ENCODE data around the gene ZNF350. TPM values are rescaled to one million over a fixed set of nuclear protein-coding genes. Genes with fewer than 3 reads are reported as not detected.

The ZNF350 gene
- total and polyA plus RNA-seq, 10 donors, result 7.9 to 26.0 (median 19.2) TPM

GRCh38 chr19:52020506-52020905 lies 33.9 kb upstream of the ZNF350 start:
- 94 to 98% (median 96%) methylated on average over 4 of the region's 4 CpGs for WGBS, 5 donors
- Histone ChIP-seq H3K4me1 (no peaks in the 10 kb centered on the region), H3K27me3 (replicated peaks in 1 of 7) (no peaks in the 10 kb centered on the region), H3K36me3 (peaks cover 35 to 100% (median 100%) of the 10 kb centered on the region in 6 donors), H3K9me3 (peaks cover 22 to 100% (median 100%) of the 10 kb centered on the region in 8 donors), H3K4me3 (peak overlapping the region in 1 of 8 donors; percentile 7), H3K27ac (no peak overlapping the region)
- TF ChIP-seq, protein P1, sequence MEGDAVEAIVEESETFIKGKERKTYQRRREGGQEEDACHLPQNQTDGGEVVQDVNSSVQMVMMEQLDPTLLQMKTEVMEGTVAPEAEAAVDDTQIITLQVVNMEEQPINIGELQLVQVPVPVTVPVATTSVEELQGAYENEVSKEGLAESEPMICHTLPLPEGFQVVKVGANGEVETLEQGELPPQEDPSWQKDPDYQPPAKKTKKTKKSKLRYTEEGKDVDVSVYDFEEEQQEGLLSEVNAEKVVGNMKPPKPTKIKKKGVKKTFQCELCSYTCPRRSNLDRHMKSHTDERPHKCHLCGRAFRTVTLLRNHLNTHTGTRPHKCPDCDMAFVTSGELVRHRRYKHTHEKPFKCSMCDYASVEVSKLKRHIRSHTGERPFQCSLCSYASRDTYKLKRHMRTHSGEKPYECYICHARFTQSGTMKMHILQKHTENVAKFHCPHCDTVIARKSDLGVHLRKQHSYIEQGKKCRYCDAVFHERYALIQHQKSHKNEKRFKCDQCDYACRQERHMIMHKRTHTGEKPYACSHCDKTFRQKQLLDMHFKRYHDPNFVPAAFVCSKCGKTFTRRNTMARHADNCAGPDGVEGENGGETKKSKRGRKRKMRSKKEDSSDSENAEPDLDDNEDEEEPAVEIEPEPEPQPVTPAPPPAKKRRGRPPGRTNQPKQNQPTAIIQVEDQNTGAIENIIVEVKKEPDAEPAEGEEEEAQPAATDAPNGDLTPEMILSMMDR (IDR thresholded peaks at IDR 0.05 in 8 of 11, conservative IDR thresholded peaks at IDR 0.05 in 3 of 11), result no peak
- TF ChIP-seq POLR2A (IDR thresholded peaks at IDR 0.05), result no peak
- no peak for TF ChIP-seq POLR2AphosphoS5 (IDR thresholded peaks at IDR 0.05)
- intact Hi-C loops (cut with DNase I; ENCODE audit: low total_unique reads), result no loop called here
- no peak for DNase-seq

- peaks cover 0 to 27% (median 12%) of the 10 kb centered on the region in 6 donors for H3K36me3 ChIP-seq
- intact Hi-C loops (cut with DNase I; ENCODE audit: low total_unique reads), result no loop called here
- 90 to 100% (median 93%) methylated on average over 1 of the region's 1 CpG for WGBS, 5 donors
- H3K4me3 ChIP-seq, result no peak overlapping the region
- peaks cover 2 to 85% (median 71%) of the 10 kb centered on the region in 8 donors for H3K9me3 ChIP-seq
- peaks cover 6 to 21% (median 12%) of the 10 kb centered on the region in 6 donors for H3K4me1 ChIP-seq
- no peak overlapping the region for H3K27ac ChIP-seq
- no peak for DNase-seq
- no peak for TF ChIP-seq POLR2AphosphoS5 (IDR thresholded peaks at IDR 0.05)
- TF ChIP-seq, protein P1 (IDR thresholded peaks at IDR 0.05 in 8 of 11, conservative IDR thresholded peaks at IDR 0.05 in 3 of 11), result no peak
- no peak for TF ChIP-seq POLR2A (IDR thresholded peaks at IDR 0.05)
- H3K27me3 ChIP-seq (replicated peaks in 1 of 7), result no peaks in the 10 kb centered on the region
Observed at GRCh38 chr19:52010674-52011073, 24.0 kb upstream of the ZNF350 start.

DNA sequence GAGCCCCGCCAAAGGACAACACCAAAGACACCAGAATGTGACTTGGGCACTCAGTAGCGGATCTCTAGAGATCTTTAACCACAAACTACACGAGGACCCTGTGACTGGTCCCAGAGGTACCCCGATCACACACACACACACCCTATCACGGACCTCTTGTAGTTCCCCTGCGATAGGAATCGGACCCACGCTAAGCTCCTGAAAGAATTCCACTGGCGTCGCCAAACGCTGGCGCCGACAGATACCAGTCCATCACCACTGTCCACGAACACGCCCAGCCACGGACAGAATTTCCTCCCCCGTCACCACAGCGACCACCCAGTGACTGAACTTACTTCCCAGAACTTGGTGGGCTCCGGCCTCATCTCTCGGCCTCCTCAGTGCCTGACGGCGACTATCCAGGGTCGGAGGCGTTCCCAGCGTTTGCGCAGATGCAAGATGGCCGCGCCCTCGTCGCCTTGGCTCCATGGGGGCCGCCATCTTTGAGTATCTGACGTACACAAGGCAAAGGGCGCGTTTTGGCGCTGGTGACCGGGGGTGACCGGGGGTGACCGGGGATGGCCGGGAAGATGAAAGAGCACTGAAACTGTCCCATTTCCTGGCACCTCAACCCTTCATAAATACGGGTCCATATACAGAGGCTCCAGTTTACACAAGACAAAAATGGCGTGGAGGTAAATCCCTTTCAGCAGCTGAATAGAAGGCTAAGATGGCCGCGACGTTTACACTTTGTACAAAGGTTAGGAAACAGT lies 21.3 kb upstream of the ZNF350 start, which contains the start of gene ZNF615:
TSS of gene ZNF615 (minus strand) at position 406 of the 752 bp plus-strand sequence. CDS start 4,500 bp downstream, outside the sequence.
- peak; percentile 96 for DNase-seq
- Histone ChIP-seq H3K27ac (peak within 1 kb of the TSS; percentile 77 to 92 (median 90)), H3K36me3 (peaks cover 0 to 27% (median 20%) of the 10 kb centered on the region in 6 donors), H3K4me1 (peaks cover 6 to 21% (median 12%) of the 10 kb centered on the region in 6 donors), H3K27me3 (replicated peaks in 1 of 7) (no peaks in the 10 kb centered on the region), H3K9me3 (peaks cover 0 to 85% (median 70%) of the 10 kb centered on the region in 8 donors), H3K4me3 (peak within 1 kb of the TSS; percentile 67 to 77 (median 71))
- TF ChIP-seq POLR2AphosphoS5 (IDR thresholded peaks at IDR 0.05) (peak; percentile 90 to 91 (median 90)), POLR2A (IDR thresholded peaks at IDR 0.05) (peak in 1 of 3 donors; percentile 37)
- TF ChIP-seq, protein P1 (IDR thresholded peaks at IDR 0.05 in 8 of 11, conservative IDR thresholded peaks at IDR 0.05 in 3 of 11), result no peak
- WGBS, 5 donors, result 0 to 1% (median 1%) methylated on average over 37 to 44 of the region's 44 CpGs
- intact Hi-C loops (cut with DNase I; ENCODE audit: low total_unique reads), result no loop called here

DNA sequence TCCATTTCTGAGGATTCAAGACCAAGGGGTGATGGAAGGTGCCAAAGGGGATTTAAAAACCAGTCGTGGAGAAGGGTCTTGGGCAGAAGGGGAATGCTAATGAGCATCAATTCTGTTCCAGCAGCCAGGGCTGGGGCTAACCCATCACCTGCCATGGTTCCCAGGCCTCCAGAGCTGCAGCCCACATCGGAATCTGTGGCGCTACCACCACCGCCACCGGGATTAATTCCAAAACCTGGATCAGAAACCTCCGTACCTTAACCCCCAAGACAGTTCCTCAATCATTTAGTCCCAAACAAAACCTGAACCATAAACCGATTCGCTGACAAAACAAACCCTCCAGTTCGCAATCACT lies 20.8 kb upstream of the ZNF350 start:
- DNase-seq, result no peak

More for the DNA sequence above, 20.8 kb upstream of the ZNF350 start:
- Histone ChIP-seq H3K4me3 (peak overlapping the region; percentile 67 to 77 (median 71)), H3K27ac (peak overlapping the region in 7 of 8 donors; percentile 77 to 92 (median 90)), H3K4me1 (peaks cover 6 to 21% (median 12%) of the 10 kb centered on the region in 6 donors), H3K27me3 (replicated peaks in 1 of 7) (no peaks in the 10 kb centered on the region), H3K9me3 (peaks cover 0 to 85% (median 70%) of the 10 kb centered on the region in 8 donors), H3K36me3 (peaks cover 0 to 27% (median 19%) of the 10 kb centered on the region in 6 donors)
- WGBS, 5 donors, result 11 to 18% (median 16%) methylated on average over 7 to 9 of the region's 9 CpGs
- TF ChIP-seq POLR2A (IDR thresholded peaks at IDR 0.05), result no peak
- no peak for TF ChIP-seq POLR2AphosphoS5 (IDR thresholded peaks at IDR 0.05)
- TF ChIP-seq, protein P1 (IDR thresholded peaks at IDR 0.05 in 8 of 11, conservative IDR thresholded peaks at IDR 0.05 in 3 of 11), result no peak
- intact Hi-C loops (cut with DNase I; ENCODE audit: low total_unique reads), result no loop called here
